WTC11 (cell line): ENCODE results near the gene CCDC28A.

ENCODE experiments used
- ATF6 ChIP-seq: sonication (generic); formaldehyde crosslinking; IDR thresholded peaks from 2 replicates; pipeline ENCODE4 v1.8.1; 2023; ENCODE audit warnings: mild to moderate bottlenecking, missing genetic modification reagents
- CREB1 ChIP-seq: sonication (generic); formaldehyde crosslinking; IDR thresholded peaks from 2 replicates; pipeline ENCODE4 v1.8.0; 2023; ENCODE audit warnings: mild to moderate bottlenecking, missing genetic modification reagents
- CTCF ChIP-seq: fragments of 200-600 bp; IDR thresholded peaks from 2 replicates; pipeline ENCODE4 v1.8.0; 2022; ENCODE audit warnings: antibody characterized with exemption
- ETV6 ChIP-seq: sonication (generic); formaldehyde crosslinking; IDR thresholded peaks from 2 replicates; pipeline ENCODE4 v1.8.1; 2022; ENCODE audit warnings: mild to moderate bottlenecking, missing genetic modification reagents
- GRHL2 ChIP-seq: fragments of 250-450 bp; sonication (Bioruptor Pico); IDR thresholded peaks from 2 replicates; pipeline ENCODE4 v1.8.0; 2022; ENCODE audit warnings: mild to moderate bottlenecking, moderate library complexity; ENCODE audit not compliant: insufficient replicate concordance, severe bottlenecking
- NFE2L1 ChIP-seq: sonication (generic); formaldehyde crosslinking; IDR thresholded peaks from 2 replicates; pipeline ENCODE4 v1.8.1; 2023; ENCODE audit warnings: missing genetic modification reagents
- SP1 ChIP-seq: sonication (generic); formaldehyde crosslinking; conservative IDR thresholded peaks from 2 replicates; pipeline ENCODE4 v1.8.1; 2022; ENCODE audit warnings: missing genetic modification reagents
- ZNF232 ChIP-seq: sonication (generic); formaldehyde crosslinking; IDR thresholded peaks from 2 replicates; pipeline ENCODE4 v1.8.0; 2022; ENCODE audit warnings: mild to moderate bottlenecking, missing genetic modification reagents
- ZNF423 ChIP-seq: fragments of 250-450 bp; sonication (Bioruptor Pico); IDR thresholded peaks from 2 replicates; pipeline ENCODE4 v2.1.2; 2022; ENCODE audit warnings: mild to moderate bottlenecking, moderate library complexity
- ZSCAN18 ChIP-seq: fragments of 250-450 bp; sonication (Bioruptor Pico); IDR thresholded peaks from 2 replicates; pipeline ENCODE4 v2.1.2; 2022; ENCODE audit warnings: mild to moderate bottlenecking, moderate library complexity

GRCh38 chr6:138736640-138737039 lies 36.9 kb upstream of the CCDC28A start:
- TF ChIP-seq CTCF: no peak
- TF ChIP-seq GRHL2 (CRISPR knock-in tag): no peak
- no peak for TF ChIP-seq SP1 (CRISPR knock-in tag)
- TF ChIP-seq ZSCAN18 (CRISPR knock-in tag): no peak
- no peak for TF ChIP-seq ZNF232 (CRISPR knock-in tag)
- no peak for TF ChIP-seq ETV6 (CRISPR knock-in tag)
- TF ChIP-seq ATF6 (CRISPR knock-in tag): no peak
- no peak for TF ChIP-seq NFE2L1 (CRISPR knock-in tag)
- no peak for TF ChIP-seq ZNF423 (CRISPR knock-in tag)
- TF ChIP-seq CREB1 (CRISPR knock-in tag): no peak
